ENCODE results near the gene EPM2A.

The EPM2A gene

GRCh38 chr6:145714731-145715130 lies 20.6 kb downstream of the EPM2A start:
- Histone ChIP-seq H3K4me2 (ENCODE audit: low read length) (no peak overlapping the region), H3K36me3 (ENCODE audit: control insufficient read depth, low read length) (peaks cover 34% of the 10 kb centered on the region), H3K27ac (ENCODE audit: low read depth, low read length) (no peak overlapping the region), H3K4me3 (ENCODE audit: low read length) (no peak overlapping the region), H3K79me2 (ENCODE audit: control insufficient read depth, low read length) (peaks cover 10% of the 10 kb centered on the region), H4K20me1 (ENCODE audit: control insufficient read depth, insufficient read depth, low read depth, low read length) (no peaks in the 10 kb centered on the region), H3F3A (ENCODE audit: control insufficient read depth, insufficient read depth) (no peaks in the 10 kb centered on the region), H3K9me2 (replicated peaks; ENCODE audit: control insufficient read depth, low read length) (no peaks in the 10 kb centered on the region), H3K4me1 (ENCODE audit: control insufficient read depth, low read length) (no peaks in the 10 kb centered on the region), H3K9me3 (ENCODE audit: control insufficient read depth, insufficient read depth, low read length) (peaks cover 7% of the 10 kb centered on the region; the same call in 1 of the 2 replicates), H3K27me3 (ENCODE audit: control insufficient read depth, low read length) (no peaks in the 10 kb centered on the region)
- TF ChIP-seq EZH2phosphoT487 (IDR thresholded peaks at IDR 0.05; ENCODE audit: borderline replicate concordance, low read length) (no peak), CTCF (IDR thresholded peaks at IDR 0.05; ENCODE audit: low read depth, low read length, poor library complexity, severe bottlenecking) (no peak)

GRCh38 chr6:145713773-145714172 lies 21.5 kb downstream of the EPM2A start:
- Histone ChIP-seq H3K4me3 (ENCODE audit: low read length) (no peak overlapping the region), H3K9me2 (replicated peaks; ENCODE audit: control insufficient read depth, low read length) (no peaks in the 10 kb centered on the region), H3K79me2 (ENCODE audit: control insufficient read depth, low read length) (peaks cover 10% of the 10 kb centered on the region), H3K4me1 (ENCODE audit: control insufficient read depth, low read length) (no peaks in the 10 kb centered on the region), H4K20me1 (ENCODE audit: control insufficient read depth, insufficient read depth, low read depth, low read length) (no peaks in the 10 kb centered on the region), H3K9me3 (ENCODE audit: control insufficient read depth, insufficient read depth, low read length) (peaks cover 7% of the 10 kb centered on the region; the same call in 1 of the 2 replicates), H3K4me2 (ENCODE audit: low read length) (no peak overlapping the region), H3K36me3 (ENCODE audit: control insufficient read depth, low read length) (peaks cover 35% of the 10 kb centered on the region), H3K27me3 (ENCODE audit: control insufficient read depth, low read length) (no peaks in the 10 kb centered on the region), H3K27ac (ENCODE audit: low read depth, low read length) (no peak overlapping the region), H3F3A (ENCODE audit: control insufficient read depth, insufficient read depth) (no peaks in the 10 kb centered on the region)
- TF ChIP-seq EZH2phosphoT487 (IDR thresholded peaks at IDR 0.05; ENCODE audit: borderline replicate concordance, low read length) (no peak), CTCF (IDR thresholded peaks at IDR 0.05; ENCODE audit: low read depth, low read length, poor library complexity, severe bottlenecking) (no peak)

- peaks cover 12% of the 10 kb centered on the region; the same call in 1 of the 2 replicates for H3K9me3 ChIP-seq (ENCODE audit: control insufficient read depth, insufficient read depth, low read length)
- H3K4me1 ChIP-seq (ENCODE audit: control insufficient read depth, low read length): peaks cover under 1% of the 10 kb centered on the region
- no peaks in the 10 kb centered on the region for H3K9me2 ChIP-seq (replicated peaks; ENCODE audit: control insufficient read depth, low read length)
- H3K27ac ChIP-seq (ENCODE audit: low read depth, low read length): no peak overlapping the region
- H3K79me2 ChIP-seq (ENCODE audit: control insufficient read depth, low read length): peaks cover 9% of the 10 kb centered on the region
- H3K27me3 ChIP-seq (ENCODE audit: control insufficient read depth, low read length): no peaks in the 10 kb centered on the region
- peaks cover 49% of the 10 kb centered on the region for H3K36me3 ChIP-seq (ENCODE audit: control insufficient read depth, low read length)
- no peaks in the 10 kb centered on the region for H3F3A ChIP-seq (ENCODE audit: control insufficient read depth, insufficient read depth)
- no peak overlapping the region for H3K4me2 ChIP-seq (ENCODE audit: low read length)
- no peak overlapping the region for H3K4me3 ChIP-seq (ENCODE audit: low read length)
- H4K20me1 ChIP-seq (ENCODE audit: control insufficient read depth, insufficient read depth, low read depth, low read length): no peaks in the 10 kb centered on the region
- TF ChIP-seq EZH2phosphoT487 (IDR thresholded peaks at IDR 0.05; ENCODE audit: borderline replicate concordance, low read length) (no peak), CTCF (IDR thresholded peaks at IDR 0.05; ENCODE audit: low read depth, low read length, poor library complexity, severe bottlenecking) (no peak)
Observed at GRCh38 chr6:145711372-145711771, 23.9 kb downstream of the EPM2A start.

All from DOHH2 (cell line).